ENCODE results near the gene GPR39.

DNA sequence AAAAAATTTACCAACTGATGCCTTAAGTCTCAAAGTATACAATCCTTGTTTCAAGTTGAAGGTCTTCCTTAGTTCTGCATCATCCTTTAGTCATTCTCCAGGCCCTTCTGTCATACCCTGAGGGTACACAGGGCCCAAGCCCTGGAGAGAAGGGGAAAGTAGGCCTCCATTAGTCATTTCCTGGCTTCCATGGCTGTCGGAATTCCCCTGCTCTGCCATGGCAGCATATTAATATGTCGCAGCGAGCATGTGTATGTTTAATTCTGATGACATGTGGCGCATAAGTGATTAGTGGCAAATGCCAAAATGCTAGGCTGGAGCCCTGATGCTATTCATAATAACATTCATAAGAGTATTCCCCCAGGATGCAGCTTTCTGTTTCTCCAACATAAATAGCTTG lies 22.1 kb downstream of the GPR39 start:
- TF ChIP-seq, protein P1, sequence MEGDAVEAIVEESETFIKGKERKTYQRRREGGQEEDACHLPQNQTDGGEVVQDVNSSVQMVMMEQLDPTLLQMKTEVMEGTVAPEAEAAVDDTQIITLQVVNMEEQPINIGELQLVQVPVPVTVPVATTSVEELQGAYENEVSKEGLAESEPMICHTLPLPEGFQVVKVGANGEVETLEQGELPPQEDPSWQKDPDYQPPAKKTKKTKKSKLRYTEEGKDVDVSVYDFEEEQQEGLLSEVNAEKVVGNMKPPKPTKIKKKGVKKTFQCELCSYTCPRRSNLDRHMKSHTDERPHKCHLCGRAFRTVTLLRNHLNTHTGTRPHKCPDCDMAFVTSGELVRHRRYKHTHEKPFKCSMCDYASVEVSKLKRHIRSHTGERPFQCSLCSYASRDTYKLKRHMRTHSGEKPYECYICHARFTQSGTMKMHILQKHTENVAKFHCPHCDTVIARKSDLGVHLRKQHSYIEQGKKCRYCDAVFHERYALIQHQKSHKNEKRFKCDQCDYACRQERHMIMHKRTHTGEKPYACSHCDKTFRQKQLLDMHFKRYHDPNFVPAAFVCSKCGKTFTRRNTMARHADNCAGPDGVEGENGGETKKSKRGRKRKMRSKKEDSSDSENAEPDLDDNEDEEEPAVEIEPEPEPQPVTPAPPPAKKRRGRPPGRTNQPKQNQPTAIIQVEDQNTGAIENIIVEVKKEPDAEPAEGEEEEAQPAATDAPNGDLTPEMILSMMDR (IDR thresholded peaks at IDR 0.05): no peak
- no peak for TF ChIP-seq POLR2A (IDR thresholded peaks at IDR 0.05)

All from uterus (tissue), 2 donors.